ENCODE data around the gene ANKH.

Gene ANKH

GRCh38 chr5:14765587-14765986 is 106.0 kb downstream of the ANKH start:
- Histone ChIP-seq H3K27ac (ENCODE audit: low read depth, low read length) (no peak overlapping the region), H3K36me3 (ENCODE audit: insufficient read depth, low read length) (no peaks in the 10 kb centered on the region), H3K27me3 (ENCODE audit: insufficient read depth, low read length) (no peaks in the 10 kb centered on the region), H3K79me2 (ENCODE audit: control insufficient read depth, insufficient read depth, low read length, unreplicated experiment) (no peaks in the 10 kb centered on the region), H3K4me1 (ENCODE audit: control insufficient read depth, insufficient read depth, low read length, unreplicated experiment) (no peaks in the 10 kb centered on the region), H3K4me3 (ENCODE audit: low read depth, low read length) (no peak overlapping the region), H2AFZ (ENCODE audit: low read length, unreplicated experiment) (no peak overlapping the region)

GRCh38 chr5:14762549-14763216 is 108.9 kb downstream of the ANKH start:
- no peak overlapping the region for H3K27ac ChIP-seq (ENCODE audit: low read depth, low read length)
- no peaks in the 10 kb centered on the region for H3K27me3 ChIP-seq (ENCODE audit: insufficient read depth, low read length)
- no peaks in the 10 kb centered on the region for H3K4me1 ChIP-seq (ENCODE audit: control insufficient read depth, insufficient read depth, low read length, unreplicated experiment)
- H3K36me3 ChIP-seq (ENCODE audit: insufficient read depth, low read length), result 0 out of 2 replicates have a peak, but pooled peaks cover 3% of the 10 kb centered on the region
- H3K4me3 ChIP-seq (ENCODE audit: low read depth, low read length), result no peak overlapping the region
- H3K79me2 ChIP-seq (ENCODE audit: control insufficient read depth, insufficient read depth, low read length, unreplicated experiment), result no peaks in the 10 kb centered on the region
- H2AFZ ChIP-seq (ENCODE audit: low read length, unreplicated experiment), result no peak overlapping the region

- Histone ChIP-seq H3K4me3 (ENCODE audit: low read depth, low read length) (no peak overlapping the region), H3K27ac (ENCODE audit: low read depth, low read length) (no peak overlapping the region), H3K79me2 (ENCODE audit: control insufficient read depth, insufficient read depth, low read length, unreplicated experiment) (no peaks in the 10 kb centered on the region), H2AFZ (ENCODE audit: low read length, unreplicated experiment) (no peak overlapping the region), H3K36me3 (ENCODE audit: insufficient read depth, low read length) (0 out of 2 replicates have a peak, but pooled peaks cover 3% of the 10 kb centered on the region), H3K4me1 (ENCODE audit: control insufficient read depth, insufficient read depth, low read length, unreplicated experiment) (no peaks in the 10 kb centered on the region), H3K27me3 (ENCODE audit: insufficient read depth, low read length) (no peaks in the 10 kb centered on the region)
These were observed 111.0 kb downstream of the ANKH start for GRCh38 chr5:14760548-14761002.

- 0 out of 2 replicates have a peak, but pooled peaks cover 3% of the 10 kb centered on the region for H3K36me3 ChIP-seq (ENCODE audit: insufficient read depth, low read length)
- H3K79me2 ChIP-seq (ENCODE audit: control insufficient read depth, insufficient read depth, low read length, unreplicated experiment), result no peaks in the 10 kb centered on the region
- H3K27me3 ChIP-seq (ENCODE audit: insufficient read depth, low read length), result no peaks in the 10 kb centered on the region
- H3K4me1 ChIP-seq (ENCODE audit: control insufficient read depth, insufficient read depth, low read length, unreplicated experiment), result no peaks in the 10 kb centered on the region
- H2AFZ ChIP-seq (ENCODE audit: low read length, unreplicated experiment), result no peak overlapping the region
- H3K4me3 ChIP-seq (ENCODE audit: low read depth, low read length), result no peak overlapping the region
- H3K27ac ChIP-seq (ENCODE audit: low read depth, low read length), result no peak overlapping the region
These were observed 111.6 kb downstream of the ANKH start for GRCh38 chr5:14759744-14760547.

- Histone ChIP-seq H3K27ac (ENCODE audit: low read depth, low read length) (no peak overlapping the region), H3K4me1 (ENCODE audit: control insufficient read depth, insufficient read depth, low read length, unreplicated experiment) (no peaks in the 10 kb centered on the region), H2AFZ (ENCODE audit: low read length, unreplicated experiment) (no peak overlapping the region), H3K27me3 (ENCODE audit: insufficient read depth, low read length) (no peaks in the 10 kb centered on the region), H3K36me3 (ENCODE audit: insufficient read depth, low read length) (0 out of 2 replicates have a peak, but pooled peaks cover 3% of the 10 kb centered on the region), H3K4me3 (ENCODE audit: low read depth, low read length) (no peak overlapping the region), H3K79me2 (ENCODE audit: control insufficient read depth, insufficient read depth, low read length, unreplicated experiment) (no peaks in the 10 kb centered on the region)
These were observed 113.7 kb downstream of the ANKH start for GRCh38 chr5:14757850-14758249.

- no peak overlapping the region for H3K27ac ChIP-seq (ENCODE audit: low read depth, low read length)
- H2AFZ ChIP-seq (ENCODE audit: low read length, unreplicated experiment), result no peak overlapping the region
- no peaks in the 10 kb centered on the region for H3K27me3 ChIP-seq (ENCODE audit: insufficient read depth, low read length)
- 0 out of 2 replicates have a peak, but pooled peaks cover 3% of the 10 kb centered on the region for H3K36me3 ChIP-seq (ENCODE audit: insufficient read depth, low read length)
- H3K79me2 ChIP-seq (ENCODE audit: control insufficient read depth, insufficient read depth, low read length, unreplicated experiment), result no peaks in the 10 kb centered on the region
- H3K4me1 ChIP-seq (ENCODE audit: control insufficient read depth, insufficient read depth, low read length, unreplicated experiment), result no peaks in the 10 kb centered on the region
- H3K4me3 ChIP-seq (ENCODE audit: low read depth, low read length), result no peak overlapping the region
These were observed 115.1 kb downstream of the ANKH start for GRCh38 chr5:14756478-14756877.

DNA sequence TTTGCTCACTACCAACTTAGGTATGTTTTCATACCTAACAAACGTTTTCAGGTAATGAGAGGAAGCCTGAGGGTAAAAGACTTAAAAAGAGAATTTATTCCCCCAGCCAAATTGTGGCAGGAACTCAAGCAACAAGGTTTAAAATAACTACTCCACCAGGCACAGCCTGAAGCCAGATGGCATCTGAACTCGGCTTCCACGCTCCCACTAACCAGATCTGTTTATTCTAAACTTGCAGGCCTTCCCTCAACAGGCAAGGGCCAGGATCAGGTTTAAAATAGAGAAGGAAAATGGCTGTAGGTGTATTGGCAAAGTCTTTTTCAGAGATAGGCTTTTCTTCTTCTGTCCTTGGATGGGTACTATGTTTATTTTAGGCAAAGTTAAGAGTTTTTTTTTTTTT is 117.6 kb downstream of the ANKH start:
- no peak overlapping the region for H3K27ac ChIP-seq (ENCODE audit: low read depth, low read length)
- H2AFZ ChIP-seq (ENCODE audit: low read length, unreplicated experiment), result no peak overlapping the region
- H3K4me3 ChIP-seq (ENCODE audit: low read depth, low read length), result no peak overlapping the region
- no peaks in the 10 kb centered on the region for H3K4me1 ChIP-seq (ENCODE audit: control insufficient read depth, insufficient read depth, low read length, unreplicated experiment)
- peaks cover 7% of the 10 kb centered on the region; the same call in 1 of the 2 replicates for H3K36me3 ChIP-seq (ENCODE audit: insufficient read depth, low read length)
- no peaks in the 10 kb centered on the region for H3K79me2 ChIP-seq (ENCODE audit: control insufficient read depth, insufficient read depth, low read length, unreplicated experiment)
- no peaks in the 10 kb centered on the region for H3K27me3 ChIP-seq (ENCODE audit: insufficient read depth, low read length)

DNA sequence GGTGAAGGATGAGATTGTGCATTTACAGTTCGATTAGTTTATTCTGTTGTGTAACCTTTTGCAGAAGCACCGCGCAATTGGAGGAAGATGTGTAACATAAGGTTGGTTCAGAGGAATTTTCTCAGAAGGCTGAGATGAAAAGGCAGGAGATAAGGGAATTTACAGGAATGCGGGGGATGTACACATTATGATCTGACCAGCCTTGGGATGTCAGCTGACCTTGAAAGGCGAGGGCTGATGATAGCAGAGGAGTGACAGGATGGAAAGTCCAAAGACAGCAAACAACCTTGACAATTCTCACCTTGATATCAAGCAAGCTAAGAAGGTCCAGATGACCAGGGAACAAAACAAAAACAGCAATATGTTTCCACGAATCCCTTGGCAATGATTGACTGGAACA is 118.3 kb downstream of the ANKH start:
- Histone ChIP-seq H3K27ac (ENCODE audit: low read depth, low read length) (no peak overlapping the region), H3K4me3 (ENCODE audit: low read depth, low read length) (no peak overlapping the region), H3K36me3 (ENCODE audit: insufficient read depth, low read length) (peaks cover 4% of the 10 kb centered on the region; the same call in 1 of the 2 replicates), H3K79me2 (ENCODE audit: control insufficient read depth, insufficient read depth, low read length, unreplicated experiment) (no peaks in the 10 kb centered on the region), H3K4me1 (ENCODE audit: control insufficient read depth, insufficient read depth, low read length, unreplicated experiment) (no peaks in the 10 kb centered on the region), H3K27me3 (ENCODE audit: insufficient read depth, low read length) (no peaks in the 10 kb centered on the region), H2AFZ (ENCODE audit: low read length, unreplicated experiment) (no peak overlapping the region)

GRCh38 chr5:14752497-14753071 is 119.0 kb downstream of the ANKH start:
- Histone ChIP-seq H3K4me1 (ENCODE audit: control insufficient read depth, insufficient read depth, low read length, unreplicated experiment) (no peaks in the 10 kb centered on the region), H3K36me3 (ENCODE audit: insufficient read depth, low read length) (peaks cover 4% of the 10 kb centered on the region; the same call in 1 of the 2 replicates), H3K79me2 (ENCODE audit: control insufficient read depth, insufficient read depth, low read length, unreplicated experiment) (no peaks in the 10 kb centered on the region), H3K4me3 (ENCODE audit: low read depth, low read length) (no peak overlapping the region), H3K27me3 (ENCODE audit: insufficient read depth, low read length) (no peaks in the 10 kb centered on the region), H3K27ac (ENCODE audit: low read depth, low read length) (no peak overlapping the region), H2AFZ (ENCODE audit: low read length, unreplicated experiment) (no peak overlapping the region)

GRCh38 chr5:14750712-14751111 is 120.9 kb downstream of the ANKH start:
- Histone ChIP-seq H3K79me2 (ENCODE audit: control insufficient read depth, insufficient read depth, low read length, unreplicated experiment) (no peaks in the 10 kb centered on the region), H3K4me1 (ENCODE audit: control insufficient read depth, insufficient read depth, low read length, unreplicated experiment) (no peaks in the 10 kb centered on the region), H2AFZ (ENCODE audit: low read length, unreplicated experiment) (no peak overlapping the region), H3K36me3 (ENCODE audit: insufficient read depth, low read length) (peaks cover 4% of the 10 kb centered on the region; the same call in 1 of the 2 replicates), H3K27ac (ENCODE audit: low read depth, low read length) (no peak overlapping the region), H3K27me3 (ENCODE audit: insufficient read depth, low read length) (no peaks in the 10 kb centered on the region), H3K4me3 (ENCODE audit: low read depth, low read length) (no peak overlapping the region)

All from ACC112 (cell line).